GM19193 (cell line): Measurements from ENCODE around the gene MOV10L1.

Experiments
- POLR2A ChIP-seq: IDR thresholded peaks from 4 replicates; pipeline ENCODE4 v1.6.1; 2011; ENCODE audit not compliant: insufficient read depth, insufficient read length; ENCODE audit errors: extremely low read depth

Gene MOV10L1

GRCh38 chr22:50102946-50103345 is 13.1 kb downstream of the MOV10L1 start:
- TF ChIP-seq POLR2A, result no peak

DNA sequence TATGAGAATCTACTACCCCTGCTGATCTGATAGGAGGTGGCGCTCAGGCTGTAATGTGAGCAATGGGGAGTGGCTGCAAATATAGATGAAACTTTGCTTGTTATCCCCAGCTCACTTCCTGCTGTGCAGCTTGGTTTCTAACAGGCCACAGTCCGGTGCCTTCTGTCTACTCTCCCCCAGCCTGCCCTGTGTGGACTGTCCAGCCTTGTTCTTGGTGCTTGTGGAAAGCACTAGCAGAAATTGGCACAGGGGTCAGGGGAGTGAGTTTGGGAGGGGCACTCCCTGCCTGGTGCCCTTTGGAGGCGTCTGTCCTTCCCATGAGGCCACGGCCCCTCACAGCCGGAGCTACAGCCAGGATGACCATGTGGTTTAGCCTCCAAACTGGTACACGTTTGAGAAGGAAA is 14.3 kb downstream of the MOV10L1 start:
- TF ChIP-seq POLR2A, result no peak

DNA sequence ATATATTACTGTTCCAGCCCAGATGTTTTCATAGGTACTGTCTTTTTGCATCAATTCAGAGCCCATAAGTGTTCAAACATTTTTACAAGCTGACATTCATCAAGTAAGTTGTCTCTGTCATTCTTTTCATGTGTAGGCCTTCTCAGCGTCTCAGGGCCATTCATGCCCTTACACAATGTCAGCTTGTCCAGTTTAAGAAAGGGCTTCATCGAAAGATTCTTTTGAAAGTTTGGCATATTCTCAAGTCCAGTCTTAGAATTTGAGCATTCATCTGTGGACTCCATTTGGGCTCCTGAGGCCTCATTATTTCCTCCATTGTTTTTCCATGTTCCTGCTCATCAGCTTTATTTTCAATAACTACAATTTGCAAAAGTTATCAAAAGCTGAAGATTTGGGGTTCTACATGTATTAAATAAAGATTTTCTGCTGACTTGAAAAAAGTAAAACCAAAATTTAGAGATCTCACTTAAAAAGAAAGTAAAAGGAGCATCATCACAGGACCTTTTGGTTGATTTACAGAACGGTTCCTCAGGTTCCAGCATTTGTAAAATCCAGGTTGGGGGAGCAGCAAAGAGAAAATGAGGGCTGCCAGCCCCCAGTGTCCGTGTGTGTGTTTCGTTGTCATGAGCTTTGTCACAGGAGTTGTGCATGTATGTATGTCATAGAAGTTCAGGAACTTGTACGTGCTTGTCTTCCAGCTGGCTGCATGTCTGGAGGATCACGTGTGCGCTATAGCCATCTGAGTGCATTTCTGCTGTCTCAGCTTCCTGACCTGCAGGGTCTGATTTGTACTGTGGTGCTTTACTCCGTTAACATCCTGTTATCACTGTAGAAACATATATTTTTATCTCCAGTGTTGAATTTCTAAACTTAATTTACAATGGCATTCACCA is 15.6 kb downstream of the MOV10L1 start:
- peak; percentile 45 for TF ChIP-seq POLR2A

DNA sequence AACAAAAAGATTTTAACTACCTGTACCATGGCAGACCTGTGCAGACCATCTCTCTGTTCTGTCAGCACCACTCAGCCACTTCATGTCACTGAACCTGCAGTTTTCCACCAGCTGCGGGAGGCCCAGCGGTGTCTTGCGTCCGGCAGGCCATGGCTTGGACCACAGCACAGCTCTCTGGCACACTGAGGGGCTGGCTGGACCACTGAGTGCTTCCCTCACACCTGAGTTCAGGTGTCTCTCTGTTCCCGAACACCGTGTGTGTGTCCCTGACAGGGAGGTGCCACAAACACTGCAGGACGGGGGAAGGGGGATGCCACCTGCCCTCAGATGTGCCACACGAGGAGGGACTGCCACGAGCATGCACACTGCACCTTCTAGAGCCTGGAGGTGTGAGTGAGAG is 17.7 kb downstream of the MOV10L1 start:
- TF ChIP-seq POLR2A, result no peak

DNA sequence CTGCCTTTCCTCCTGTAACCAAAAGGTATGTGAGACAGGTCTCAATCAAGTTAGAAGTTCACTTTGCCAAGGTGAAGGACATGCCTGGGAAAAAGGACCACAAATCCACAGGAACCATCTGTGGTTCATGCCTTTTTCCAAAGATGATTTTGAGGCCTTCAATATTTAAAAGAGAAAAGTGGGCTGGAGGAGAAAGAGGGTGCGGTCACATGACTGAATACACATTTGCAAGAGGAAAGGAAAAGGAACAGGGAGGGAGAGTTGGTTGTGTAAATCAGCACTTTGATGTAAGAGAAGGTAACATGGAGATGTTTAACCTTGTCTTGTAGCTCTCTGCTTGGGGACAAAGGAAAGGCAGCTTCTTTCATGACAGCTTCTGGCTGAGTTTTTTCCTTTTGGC is 21.2 kb downstream of the MOV10L1 start:
- no peak for TF ChIP-seq POLR2A

DNA sequence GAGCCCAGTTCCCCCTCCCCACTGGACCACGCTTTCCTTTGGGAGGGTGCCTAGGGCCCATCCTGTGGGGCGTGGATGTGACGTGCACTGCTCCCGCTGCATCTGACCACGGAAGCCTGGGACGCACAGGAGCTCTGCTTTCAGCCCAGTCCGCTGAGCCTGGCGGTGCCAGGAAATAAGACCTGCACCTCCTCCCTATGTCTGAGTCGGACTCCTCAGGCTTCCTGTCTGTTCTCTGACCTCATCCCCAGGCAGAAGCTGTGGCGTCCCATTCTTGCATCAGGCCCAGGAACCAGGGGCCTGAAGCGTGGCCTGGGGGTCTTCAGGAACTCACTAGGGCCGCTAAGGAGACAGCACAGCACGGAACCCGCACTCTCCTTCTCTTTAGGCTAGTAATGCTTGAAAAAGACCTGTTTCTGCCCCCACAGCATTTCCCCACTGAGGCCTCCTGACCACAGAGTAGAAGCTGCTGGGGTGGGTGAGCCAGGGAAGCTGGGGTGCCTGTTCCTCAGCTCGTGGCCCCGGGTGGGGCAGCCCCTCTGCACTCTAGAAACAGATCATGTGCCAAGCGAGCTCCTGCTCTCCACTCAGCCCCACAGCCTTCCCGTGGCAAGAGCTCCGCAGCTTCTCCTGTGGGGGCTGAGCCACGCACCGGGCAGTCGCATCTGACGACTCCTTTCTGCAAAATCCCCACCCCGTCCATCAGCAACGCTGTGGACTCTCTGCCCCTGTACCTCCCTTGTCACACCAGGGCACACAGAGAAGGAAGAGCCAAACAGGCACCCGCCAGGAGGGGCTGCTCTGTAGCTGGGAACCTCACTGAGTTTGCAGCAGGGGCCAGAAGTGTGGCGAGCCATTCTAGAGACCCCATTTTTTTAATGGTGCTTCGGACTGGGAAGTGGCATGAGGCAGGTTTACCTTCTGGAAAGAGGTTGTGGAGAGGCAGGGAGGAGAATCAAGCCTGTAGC is 22.6 kb downstream of the MOV10L1 start:
- no peak for TF ChIP-seq POLR2A

- no peak for TF ChIP-seq POLR2A
Observed at GRCh38 chr22:50114221-50115021, 24.6 kb downstream of the MOV10L1 start.

- no peak for TF ChIP-seq POLR2A
Observed at GRCh38 chr22:50115693-50116092, 25.9 kb downstream of the MOV10L1 start.

DNA sequence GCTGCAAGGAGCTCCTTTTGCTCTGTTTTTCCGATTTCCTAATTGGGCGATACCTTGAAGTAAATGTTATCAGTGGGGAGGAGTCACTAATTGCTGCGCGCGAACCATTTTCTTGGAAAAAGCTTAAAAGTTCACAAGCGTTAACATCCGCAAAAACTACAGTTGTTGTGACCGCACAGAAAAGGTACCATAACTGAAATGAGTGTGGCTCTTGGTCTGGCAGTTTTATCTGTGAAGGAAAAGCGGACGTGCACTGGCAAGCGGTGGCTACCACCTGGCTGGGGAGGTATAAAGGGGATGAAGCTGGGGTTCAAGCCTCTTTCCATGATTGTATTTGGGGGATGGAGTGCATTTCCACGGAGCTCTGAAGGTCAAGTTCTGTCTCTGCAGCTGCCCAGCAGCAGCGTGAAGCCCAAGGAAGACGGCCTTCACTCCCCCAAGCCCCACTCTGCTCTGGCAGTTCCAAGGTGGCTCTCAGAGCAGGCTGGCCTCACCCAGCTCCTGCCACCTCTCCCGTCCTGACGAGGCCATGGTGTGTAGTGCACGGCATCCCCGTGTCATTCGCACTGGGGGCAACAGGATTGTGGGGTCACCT is 27.5 kb downstream of the MOV10L1 start:
- no peak for TF ChIP-seq POLR2A

GRCh38 chr22:50118129-50118528 is 28.3 kb downstream of the MOV10L1 start:
- TF ChIP-seq POLR2A, result no peak

DNA sequence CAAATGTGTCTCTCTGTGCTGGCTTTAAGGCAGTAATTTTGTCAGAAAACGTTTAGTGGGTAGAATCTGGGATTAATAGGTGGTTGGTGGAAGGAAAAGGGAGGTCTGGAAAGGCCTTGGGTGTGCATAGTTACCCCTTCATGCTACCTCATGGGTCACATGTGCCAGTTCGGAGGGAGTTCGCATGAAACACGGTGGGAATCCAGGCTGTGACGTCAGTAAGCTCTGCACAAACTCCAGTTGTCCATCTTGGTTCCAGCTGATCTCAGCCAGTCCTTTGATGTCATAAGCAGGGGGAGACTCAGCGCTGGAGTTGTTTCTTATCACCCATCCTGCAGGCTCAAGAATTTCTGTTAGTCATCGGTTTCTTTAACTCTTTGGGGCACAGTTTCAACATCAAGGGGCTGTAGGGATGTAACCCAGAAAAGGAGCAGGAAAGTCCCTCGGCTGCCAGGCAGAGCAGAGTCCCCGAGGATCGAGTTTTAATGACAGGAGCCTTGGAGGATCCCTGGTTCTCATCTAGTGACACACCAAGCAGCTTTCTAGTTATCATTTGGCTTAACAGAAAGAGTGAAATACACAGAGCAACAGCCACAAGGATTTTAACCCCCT is 28.9 kb downstream of the MOV10L1 start:
- no peak for TF ChIP-seq POLR2A

DNA sequence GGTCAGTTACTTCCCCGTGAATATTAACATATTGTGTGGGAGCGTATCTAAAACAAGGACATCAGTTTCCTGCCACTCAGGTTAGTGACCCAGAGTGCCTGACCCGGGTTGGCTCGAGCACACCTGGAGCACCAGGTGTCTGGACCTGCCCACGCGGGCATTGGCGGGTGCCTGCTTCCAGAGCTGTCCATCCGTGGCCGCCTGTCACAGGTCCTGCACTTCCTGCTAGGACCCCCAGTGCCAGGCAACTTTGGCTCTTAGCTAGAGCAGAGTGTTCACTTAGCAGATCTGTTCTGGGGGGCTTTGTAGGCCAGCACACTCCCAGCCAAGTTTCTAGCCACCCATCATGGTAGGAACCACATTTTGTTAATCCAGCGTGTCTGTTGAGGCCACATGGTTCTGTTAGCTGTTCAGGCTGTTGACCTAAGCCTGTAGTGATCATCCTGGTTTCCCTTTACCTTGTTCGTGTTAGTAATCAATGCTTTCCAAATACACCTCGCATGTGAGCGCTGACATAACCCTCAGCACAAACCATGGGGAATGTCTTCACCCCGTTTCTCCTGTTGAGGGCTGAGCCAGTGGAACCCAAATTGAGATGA is 29.5 kb downstream of the MOV10L1 start:
- no peak for TF ChIP-seq POLR2A

- no peak for TF ChIP-seq POLR2A
Observed at GRCh38 chr22:50119768-50120251, 30.0 kb downstream of the MOV10L1 start.
